Natural killer cell (primary cell): ENCODE measurements around the gene ZNF281. TPM values are rescaled to one million over a fixed set of nuclear protein-coding genes. Genes with fewer than 3 reads are reported as not detected.

Source experiments
- ATAC-seq, 3 donors: fragments of 150-1000 bp in 2 of 3; fragments of 200-7000 bp in 1 of 3; cut with Tn5 transposase; 1 replicate in 1 of 3; 2 replicates in 2 of 3; pipeline ENCODE4 v1.10.0; 2021; ENCODE audit warnings: mild to moderate bottlenecking in 2 of 3, moderate library complexity in 2 of 3
- DNase-seq, 2 donors: peaks; one replicate each; pipeline versions ENCODE4 v3.0.0 to v3.0.0-alpha.2; 2013 to 2021; ENCODE audit warnings: mixed read lengths in 1 of 2
- H3K27ac ChIP-seq: one replicate; pipeline ENCODE4 v1.5.1; 2013; ENCODE audit warnings: mild to moderate bottlenecking, low read length
- H3K27me3 ChIP-seq: one replicate; pipeline ENCODE4 v1.6.1; 2013; ENCODE audit warnings: low read length; ENCODE audit not compliant: control insufficient read depth, insufficient read depth
- H3K36me3 ChIP-seq: one replicate; pipeline ENCODE4 v1.6.1; 2013; ENCODE audit warnings: low read length; ENCODE audit not compliant: control insufficient read depth, insufficient read depth
- H3K4me1 ChIP-seq: one replicate; pipeline ENCODE4 v1.6.1; 2013; ENCODE audit warnings: low read length; ENCODE audit not compliant: control insufficient read depth, insufficient read depth
- H3K4me3 ChIP-seq: one replicate; pipeline ENCODE4 v1.5.1; 2013; ENCODE audit warnings: low read length
- H3K9me3 ChIP-seq: one replicate; pipeline ENCODE4 v1.6.1; 2013; ENCODE audit warnings: low read length; ENCODE audit not compliant: control insufficient read depth, insufficient read depth
- H3K27ac Mint-ChIP-seq, 2 donors: one replicate each; pipeline ENCODE4 v1.8.0; 2022; ENCODE audit warnings: mild to moderate bottlenecking in 2 of 2, mixed read lengths in 2 of 2, moderate library complexity in 1 of 2
- H3K27me3 Mint-ChIP-seq, 2 donors: one replicate each; pipeline ENCODE4 v1.8.0; 2022; ENCODE audit warnings: low read depth in 2 of 2, mixed read lengths in 2 of 2
- H3K36me3 Mint-ChIP-seq: one replicate; pipeline ENCODE4 v1.8.0; 2022; ENCODE audit warnings: mixed read lengths
- H3K4me1 Mint-ChIP-seq, 2 donors: one replicate each; pipeline ENCODE4 v1.8.0; 2022; ENCODE audit warnings: mixed read lengths in 2 of 2
- H3K4me3 Mint-ChIP-seq: one replicate; pipeline ENCODE4 v1.8.0; 2022; ENCODE audit warnings: mild to moderate bottlenecking, moderate library complexity, mixed read lengths
- H3K9me3 Mint-ChIP-seq, 2 donors: one replicate each; pipeline ENCODE4 v1.8.0; 2022; ENCODE audit warnings: mixed read lengths in 2 of 2
- CTCF ChIP-seq: fragments of 200-600 bp; IDR thresholded peaks from one replicate; pipeline ENCODE4 v1.8.0; 2022; ENCODE audit warnings: antibody characterized with exemption
- WGBS: methylation state at CpG from one replicate; pipeline ENCODE4 v1.1.7; 2013; ENCODE audit warnings: missing lambda C conversion rate; ENCODE audit not compliant: insufficient coverage; 5-methylcytosine and 5-hydroxymethylcytosine counted together
- intact Hi-C: fragments of 100-400 bp; cut with micrococcal nuclease; formaldehyde crosslinking; loops from one replicate; pipeline ENCODE4 v1.14.2; 2022
- total RNA-seq, 4 donors: library from RNA; stranded (reverse); fragments of 120-200 nt in 1 of 4; gene quantifications; one replicate each; pipeline versions ENCODE4 v1.2.3 to v1.2.4, GENCODE V29; 2013 to 2022

ZNF281 gene
- total RNA-seq, 3 donors from 2014 or later (not counting 1 experiment from before 2014, with no cell fraction given) = 25.6 to 35.4 (median 33.8) TPM

GRCh38 chr1:200399860-200400259 is 10.0 kb downstream of the ZNF281 start:
- no CpG with 5 or more reads among the region's 1 CpG for WGBS
- no peak for DNase-seq
- Mint-ChIP-seq H3K27ac (no peak overlapping the region), H3K4me1 (peaks cover 10 to 22% of the 10 kb centered on the region in 2 donors), H3K27me3 (no peaks in the 10 kb centered on the region), H3K36me3 (no peaks in the 10 kb centered on the region), H3K9me3 (no peaks in the 10 kb centered on the region), H3K4me3 (no peak overlapping the region)
- H3K9me3 ChIP-seq = no peaks in the 10 kb centered on the region
- ATAC-seq = no peak
- H3K4me1 ChIP-seq = no peaks in the 10 kb centered on the region
- H3K36me3 ChIP-seq = peaks cover 8% of the 10 kb centered on the region
- H3K27me3 ChIP-seq = no peaks in the 10 kb centered on the region
- H3K4me3 ChIP-seq = no peak overlapping the region
- TF ChIP-seq CTCF = no peak
- no peak overlapping the region for H3K27ac ChIP-seq
- intact Hi-C loops = no loop called here

GRCh38 chr1:200398373-200398772 is 11.5 kb downstream of the ZNF281 start:
- TF ChIP-seq CTCF = no peak
- no peaks in the 10 kb centered on the region for H3K27me3 Mint-ChIP-seq
- H3K27ac ChIP-seq = no peak overlapping the region
- no peak for ATAC-seq
- no peaks in the 10 kb centered on the region for H3K4me1 ChIP-seq
- no peak overlapping the region for H3K27ac Mint-ChIP-seq
- no peaks in the 10 kb centered on the region for H3K9me3 Mint-ChIP-seq
- H3K4me3 Mint-ChIP-seq = no peak overlapping the region
- H3K27me3 ChIP-seq = no peaks in the 10 kb centered on the region
- WGBS = 100% methylated on average over 1 of the region's 1 CpG
- intact Hi-C loops = no loop called here
- no peaks in the 10 kb centered on the region for H3K9me3 ChIP-seq
- no peaks in the 10 kb centered on the region for H3K36me3 Mint-ChIP-seq
- no peak for DNase-seq
- H3K4me1 Mint-ChIP-seq = peaks cover 10 to 15% of the 10 kb centered on the region in 2 donors
- peaks cover under 1% of the 10 kb centered on the region for H3K36me3 ChIP-seq
- H3K4me3 ChIP-seq = no peak overlapping the region

GRCh38 chr1:200392625-200393185 is 17.1 kb downstream of the ZNF281 start:
- Mint-ChIP-seq H3K9me3 (no peaks in the 10 kb centered on the region), H3K36me3 (no peaks in the 10 kb centered on the region), H3K27ac (no peak overlapping the region), H3K4me1 (no peaks in the 10 kb centered on the region), H3K4me3 (no peak overlapping the region), H3K27me3 (no peaks in the 10 kb centered on the region)
- no peaks in the 10 kb centered on the region for H3K9me3 ChIP-seq
- intact Hi-C loops = no loop called here
- H3K27ac ChIP-seq = no peak overlapping the region
- 95% methylated on average over 7 of the region's 7 CpGs for WGBS
- ATAC-seq (no peak), DNase-seq (no peak)
- TF ChIP-seq CTCF = no peak
- H3K27me3 ChIP-seq = no peaks in the 10 kb centered on the region
- H3K4me1 ChIP-seq = no peaks in the 10 kb centered on the region
- no peak overlapping the region for H3K4me3 ChIP-seq
- no peaks in the 10 kb centered on the region for H3K36me3 ChIP-seq

- Mint-ChIP-seq H3K36me3 (no peaks in the 10 kb centered on the region), H3K27ac (no peak overlapping the region), H3K27me3 (no peaks in the 10 kb centered on the region), H3K9me3 (no peaks in the 10 kb centered on the region), H3K4me1 (no peaks in the 10 kb centered on the region), H3K4me3 (no peak overlapping the region)
- Histone ChIP-seq H3K27ac (no peak overlapping the region), H3K9me3 (no peaks in the 10 kb centered on the region), H3K36me3 (no peaks in the 10 kb centered on the region), H3K4me1 (no peaks in the 10 kb centered on the region), H3K27me3 (no peaks in the 10 kb centered on the region), H3K4me3 (no peak overlapping the region)
- TF ChIP-seq CTCF = no peak
- DNase-seq (no peak), ATAC-seq (no peak)
- intact Hi-C loops = no loop called here
- 75% methylated on average over 1 of the region's 1 CpG for WGBS
Measured at GRCh38 chr1:200391747-200392146, 18.1 kb downstream of the ZNF281 start.
